HG03280 (cell line): ENCODE data around the gene HOXB7.

ENCODE experiments used
- ATAC-seq: cut with Tn5 transposase; IDR thresholded peaks from one replicate; pipeline ENCODE4 v1.9.1; 2021; ENCODE audit warnings: mild to moderate bottlenecking, moderate library complexity; ENCODE audit not compliant: unreplicated experiment

Gene HOXB7

DNA sequence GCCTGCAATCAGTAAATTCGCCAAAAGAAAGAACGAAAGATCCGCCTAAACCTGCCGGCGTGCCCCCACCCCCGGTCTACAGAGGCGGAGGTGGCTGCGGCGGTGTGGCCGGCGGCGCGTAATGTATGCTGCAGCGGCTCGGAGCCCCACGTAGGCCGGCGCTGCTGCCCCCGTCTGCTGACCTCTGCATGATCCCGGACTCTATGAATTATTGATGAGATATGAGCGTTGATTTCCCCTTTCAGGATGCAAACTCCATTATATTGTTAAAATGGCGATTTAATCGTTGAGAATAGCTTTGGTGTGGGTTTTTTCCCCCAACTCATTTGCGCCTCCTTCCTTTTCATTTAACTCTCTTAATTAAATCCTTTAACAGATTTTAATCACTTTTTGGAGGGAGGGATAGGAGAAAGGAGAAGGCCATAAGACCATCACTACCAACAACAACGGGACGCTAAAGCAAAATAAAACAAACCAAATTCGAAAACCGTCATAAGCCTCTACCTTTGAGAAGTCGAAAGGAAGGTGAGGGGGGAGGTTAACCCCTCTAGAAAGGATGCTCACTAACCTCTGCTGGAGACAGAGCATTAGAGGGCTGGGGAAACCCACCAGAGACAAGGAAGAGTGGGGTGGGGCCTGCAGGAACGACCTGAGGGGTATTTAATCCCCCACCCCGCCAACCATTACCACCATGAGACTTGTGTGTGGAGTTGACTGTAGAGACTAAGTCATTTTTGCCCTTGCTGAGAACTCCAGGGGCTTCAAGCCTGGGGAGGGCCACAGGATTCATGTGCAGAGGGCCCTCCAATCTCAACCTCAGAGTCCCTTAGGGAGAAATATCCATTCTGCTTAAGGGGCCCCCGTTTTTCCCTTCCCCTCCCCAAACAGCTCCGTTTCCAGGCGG is 24.2 kb downstream of the HOXB7 start:
- ATAC-seq: no peak

DNA sequence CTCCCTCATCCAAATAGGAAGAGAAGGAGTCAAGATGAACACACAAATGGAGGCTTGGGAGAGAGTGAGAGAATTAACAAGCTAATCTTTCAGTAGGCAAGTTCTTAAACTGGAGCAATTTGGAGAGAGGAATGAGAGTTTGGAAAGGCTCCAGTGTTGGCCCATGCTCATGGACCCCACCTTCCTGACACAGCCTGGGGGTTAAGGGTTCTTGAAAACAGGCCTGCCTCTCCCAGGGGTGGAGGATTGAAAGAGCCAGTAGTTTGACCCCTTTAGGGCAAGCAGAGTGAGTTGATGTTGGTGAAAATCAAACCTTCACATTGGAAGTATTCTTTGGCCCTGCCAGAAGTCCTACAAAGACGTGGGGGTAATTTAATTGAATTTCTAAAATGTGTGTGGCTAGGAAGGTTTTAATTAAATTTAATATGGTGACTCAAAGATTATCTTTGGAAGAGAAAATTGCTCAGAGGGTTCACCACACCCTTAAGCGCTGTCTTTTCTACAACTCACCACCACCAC is 26.5 kb downstream of the HOXB7 start:
- ATAC-seq: no peak

DNA sequence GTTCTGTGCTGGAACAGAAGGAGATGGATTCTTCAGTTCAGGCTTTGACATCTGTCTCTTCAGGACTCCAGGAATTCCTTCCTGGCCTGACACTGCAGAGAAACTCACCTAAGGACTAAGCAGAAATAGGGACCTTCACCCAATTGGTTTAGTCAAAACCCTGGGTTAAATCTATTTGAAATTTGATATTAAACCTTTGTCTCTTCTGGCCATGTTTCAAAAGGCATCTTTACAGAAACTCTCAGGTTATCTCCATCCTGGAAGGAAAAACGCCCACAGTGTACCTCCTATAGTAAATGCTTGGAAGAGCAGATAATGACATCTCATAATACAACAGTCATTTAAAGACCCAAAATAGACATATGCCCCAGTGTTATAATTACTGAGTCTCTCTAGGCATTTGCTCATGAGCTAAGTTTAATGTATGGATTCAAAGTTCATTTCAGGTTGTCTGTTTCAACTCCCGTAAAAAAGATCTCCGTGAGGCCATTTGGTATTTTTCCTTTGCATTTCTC is 27.1 kb downstream of the HOXB7 start:
- ATAC-seq: no peak

DNA sequence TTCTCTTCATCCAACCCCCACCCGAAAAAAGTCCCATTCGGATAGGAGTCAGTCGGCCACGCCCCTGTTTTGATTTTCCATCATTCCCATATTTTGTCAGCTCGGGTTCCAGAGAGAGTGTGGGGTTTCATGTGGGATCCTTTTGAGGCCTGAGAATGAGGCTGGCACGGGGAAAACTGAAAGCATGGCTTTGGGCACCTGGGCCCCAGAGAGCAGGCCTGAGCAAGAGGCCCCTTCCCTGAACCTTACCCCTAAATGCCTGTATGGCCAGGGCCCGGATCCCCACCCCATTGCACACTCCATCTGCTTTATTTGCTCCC is 28.1 kb downstream of the HOXB7 start:
- no peak for ATAC-seq

DNA sequence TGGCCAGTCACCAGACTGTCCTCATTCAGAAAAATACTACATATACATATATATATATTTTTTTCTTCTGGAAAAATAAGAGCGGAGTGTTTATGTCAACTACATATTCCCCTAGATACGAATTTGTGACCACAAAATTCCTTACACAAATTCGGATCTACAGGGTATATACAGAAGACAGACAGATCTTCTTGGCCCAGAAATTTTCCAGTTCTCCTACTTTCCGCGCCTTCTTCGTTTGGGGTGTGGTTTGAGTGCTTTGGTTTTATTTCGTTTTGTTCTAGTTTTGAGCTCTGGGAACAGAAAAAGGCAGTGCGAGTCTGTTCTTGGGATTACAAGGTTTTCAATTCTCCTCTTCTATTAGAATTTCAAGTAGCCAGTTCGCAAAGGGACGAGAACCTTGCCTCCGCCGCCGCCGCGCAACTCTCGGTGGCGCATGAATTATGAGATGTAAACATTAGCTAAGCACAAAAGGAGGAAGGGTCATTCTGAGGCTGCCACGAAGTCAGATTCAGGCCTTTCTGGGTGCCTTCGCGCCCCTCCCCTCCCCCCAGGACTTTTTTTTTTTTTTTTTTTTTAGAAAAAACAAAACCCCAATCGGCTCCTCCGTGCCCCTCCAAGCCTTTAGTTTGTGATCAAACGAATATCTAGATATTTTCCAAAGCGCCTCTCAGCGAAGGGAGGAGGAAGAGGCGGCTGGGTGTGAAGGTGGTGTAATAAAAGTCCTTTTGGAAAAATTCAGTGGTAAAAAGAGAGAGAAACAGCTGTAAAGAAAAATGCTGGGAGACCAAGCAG is 30.9 kb downstream of the HOXB7 start:
- ATAC-seq: no peak

DNA sequence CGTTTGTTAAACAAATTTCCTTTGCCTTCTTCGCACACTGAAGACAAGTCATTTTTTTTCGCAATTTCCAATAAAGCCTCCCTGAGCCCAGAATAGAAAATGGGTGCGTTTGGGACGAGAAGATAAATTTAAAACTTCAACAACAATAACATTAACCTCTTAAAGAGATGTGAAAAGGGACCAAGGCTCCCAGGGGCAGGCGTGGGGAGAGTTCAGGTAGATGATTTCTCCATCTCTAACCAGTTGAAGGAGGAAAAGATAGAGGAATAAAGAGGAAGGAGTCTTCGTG is 31.4 kb downstream of the HOXB7 start:
- ATAC-seq: no peak

DNA sequence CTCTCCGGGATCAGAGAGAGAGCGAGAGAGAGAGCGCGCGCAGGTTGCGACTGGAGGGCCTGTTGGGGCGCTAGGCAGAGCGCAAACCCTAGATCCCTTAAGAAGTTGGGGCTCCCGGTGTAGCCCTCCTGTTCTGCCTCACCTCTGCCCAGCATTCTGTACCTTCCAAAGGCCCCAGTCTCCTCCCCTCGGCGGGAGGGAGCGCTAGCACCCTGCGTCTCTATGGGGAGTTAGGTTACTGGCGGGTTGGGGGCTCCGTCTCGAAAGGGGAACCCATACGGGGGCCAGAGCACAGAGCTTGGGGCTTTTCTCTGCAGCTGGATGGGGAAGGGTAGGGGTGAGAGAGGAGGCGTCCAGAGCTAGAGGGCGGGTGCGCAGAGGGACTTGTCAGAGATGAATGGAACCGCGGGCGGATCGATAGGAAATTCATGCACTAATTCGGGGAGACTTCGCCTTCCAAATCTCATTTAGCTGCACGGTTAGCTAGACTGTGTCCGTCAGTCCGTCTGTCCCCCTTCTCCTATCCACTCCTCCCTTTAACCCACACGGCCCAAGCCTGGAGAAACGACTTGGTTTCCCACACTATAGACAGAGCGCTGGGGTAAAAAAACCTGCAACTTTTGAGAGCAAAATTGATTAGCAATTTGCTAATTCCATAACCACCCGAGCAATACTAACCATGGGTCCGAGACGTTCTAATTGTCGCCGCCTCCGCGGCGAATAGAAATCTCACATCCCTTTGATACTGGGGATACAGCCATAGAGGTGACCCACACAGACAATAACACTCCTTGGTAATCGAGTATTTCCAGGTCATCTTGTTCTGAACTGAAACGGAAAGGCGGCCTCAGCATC is 32.0 kb downstream of the HOXB7 start:
- peak; percentile 41 for ATAC-seq

DNA sequence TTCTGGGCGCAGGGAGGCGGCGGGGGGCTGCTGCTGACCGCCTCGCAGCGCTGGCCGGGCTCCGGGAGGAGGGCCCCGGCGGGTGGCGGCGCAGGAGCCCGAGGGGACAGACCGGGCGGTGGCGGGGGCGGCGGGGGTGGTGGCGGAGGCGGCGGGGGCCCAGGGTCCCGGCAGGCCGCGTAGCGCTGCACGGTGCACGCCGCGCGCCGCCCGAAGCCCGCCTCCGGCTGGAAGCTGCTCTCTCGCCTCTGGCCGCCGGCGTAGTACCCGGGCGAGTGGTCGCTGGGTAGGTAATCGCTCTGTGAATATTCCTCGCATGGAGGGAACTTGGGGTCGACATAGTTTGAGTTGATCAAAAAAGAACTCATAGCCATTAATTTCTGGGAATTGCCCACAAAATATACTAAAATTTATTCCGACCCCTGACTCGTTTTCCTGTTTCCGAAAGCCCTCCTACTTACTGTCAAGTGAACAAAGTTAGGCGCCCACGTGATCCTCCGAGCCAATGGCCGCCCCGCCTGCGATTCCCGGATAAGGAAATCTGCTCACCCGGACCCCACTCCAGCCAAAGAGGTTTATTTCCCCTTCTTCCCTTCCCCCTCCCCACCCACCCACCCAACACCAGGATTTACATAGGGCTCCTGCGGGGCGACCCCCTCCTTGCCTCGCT is 32.7 kb downstream of the HOXB7 start, which contains the start of gene HOXB4:
Gene HOXB4, minus strand, starts transcription at position 405 of the 670 bp plus-strand sequence. Its CDS starts 31 bp downstream, at position 374.
- ATAC-seq: peak; percentile 63

DNA sequence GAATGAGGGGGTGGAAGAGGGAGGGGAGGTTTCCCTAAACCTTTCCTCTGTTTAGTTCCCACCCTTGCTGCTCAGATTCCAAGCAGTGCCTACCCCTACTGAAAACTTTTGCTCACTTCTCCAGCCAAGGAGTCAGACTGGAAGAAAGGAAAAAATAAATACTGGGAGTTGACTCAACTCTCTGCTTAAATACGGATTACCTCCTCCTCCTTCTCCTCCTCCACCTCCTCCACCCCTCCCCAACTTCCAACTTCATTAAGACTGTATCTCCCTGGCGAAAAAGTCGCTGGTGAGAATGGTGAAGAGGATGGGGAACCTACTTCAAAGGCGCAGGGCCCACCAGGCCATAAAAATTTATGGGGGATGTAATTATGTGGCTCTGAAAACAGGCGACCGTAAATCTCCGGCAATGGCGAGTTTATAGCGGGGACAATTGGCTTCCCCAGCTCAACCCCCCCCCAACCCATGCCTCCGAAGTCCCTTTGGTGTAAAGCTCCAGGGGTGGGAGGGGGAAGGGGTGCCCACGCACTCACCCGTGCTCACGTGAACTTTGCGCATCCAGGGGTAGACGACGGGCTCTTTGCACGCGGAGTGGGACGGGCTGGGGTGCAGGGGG is 33.4 kb downstream of the HOXB7 start:
- ATAC-seq: peak; percentile 6

DNA sequence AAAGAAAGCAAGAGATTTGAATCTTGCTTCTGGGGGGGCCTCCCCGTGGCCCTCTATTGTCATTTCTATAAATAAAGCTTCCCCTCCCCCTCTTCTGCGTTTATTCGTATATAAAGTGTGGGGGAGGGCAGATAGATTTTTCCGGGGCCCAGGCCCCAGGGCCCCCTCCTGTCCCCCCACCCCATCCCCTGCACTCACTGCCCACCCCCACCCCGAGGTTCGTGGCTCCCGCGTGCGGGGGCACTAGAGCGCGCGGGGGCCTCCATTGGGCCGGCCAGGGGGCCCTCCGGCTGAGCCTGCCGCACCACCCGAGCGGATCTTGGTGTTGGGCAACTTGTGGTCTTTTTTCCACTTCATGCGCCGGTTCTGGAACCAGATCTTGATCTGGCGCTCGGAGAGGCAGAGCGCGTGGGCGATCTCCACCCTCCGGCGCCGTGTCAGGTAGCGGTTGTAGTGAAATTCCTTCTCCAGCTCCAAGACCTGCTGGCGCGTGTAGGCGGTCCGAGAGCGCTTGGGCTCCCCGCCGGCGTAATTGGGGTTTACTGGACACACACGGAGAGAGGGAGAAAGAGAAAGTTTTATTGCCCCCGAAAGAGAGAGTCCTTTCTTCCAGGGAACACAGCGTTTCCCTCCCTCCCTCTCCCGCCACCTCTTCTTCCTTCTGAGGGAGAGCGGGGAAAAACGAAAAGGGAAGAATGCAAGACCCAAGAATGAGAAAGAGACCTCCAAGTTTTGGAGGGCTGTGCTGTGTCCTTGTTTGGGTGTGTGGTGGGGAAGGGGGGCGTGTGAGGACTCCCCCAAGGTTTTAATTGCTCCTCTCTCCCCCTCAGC is 34.1 kb downstream of the HOXB7 start:
- no peak for ATAC-seq

DNA sequence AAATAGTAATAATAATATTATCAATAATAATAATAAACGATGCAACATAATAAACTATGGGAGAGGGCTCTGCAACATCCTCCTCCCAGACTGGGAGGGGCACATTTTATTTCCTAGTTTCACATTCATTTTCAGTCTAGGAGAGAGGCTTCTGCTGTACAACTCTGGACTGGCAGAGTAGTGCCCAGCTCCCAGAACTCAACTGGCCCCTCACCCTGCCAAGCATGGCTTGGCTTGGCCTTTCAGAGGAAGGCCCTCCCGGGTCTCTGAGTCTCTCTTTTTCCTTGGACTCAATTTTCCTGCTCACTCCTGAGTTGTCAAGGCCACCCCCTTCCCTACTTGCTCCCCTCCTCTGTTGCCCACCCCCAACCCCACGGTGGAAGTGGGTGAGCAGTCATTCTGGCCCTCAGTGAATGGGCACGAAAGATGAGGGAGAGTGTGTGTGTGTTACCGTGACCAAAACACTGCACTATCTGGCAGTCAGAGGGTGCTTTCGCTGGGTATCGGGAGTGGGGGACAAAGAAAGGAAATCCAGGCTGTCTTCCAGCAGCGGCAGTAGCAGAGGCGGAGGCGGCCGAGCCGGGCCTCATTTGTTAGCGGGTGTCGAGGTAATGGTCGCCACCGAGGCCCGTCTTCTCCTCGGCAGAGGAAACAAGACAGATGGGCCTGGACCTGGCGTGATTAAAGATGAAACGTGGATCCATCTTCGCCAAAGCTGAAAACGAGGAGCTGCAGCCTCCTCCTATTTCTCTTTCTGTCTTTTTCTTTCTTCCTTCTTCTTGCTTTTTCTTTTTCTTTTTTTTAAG is 34.9 kb downstream of the HOXB7 start:
- no peak for ATAC-seq

DNA sequence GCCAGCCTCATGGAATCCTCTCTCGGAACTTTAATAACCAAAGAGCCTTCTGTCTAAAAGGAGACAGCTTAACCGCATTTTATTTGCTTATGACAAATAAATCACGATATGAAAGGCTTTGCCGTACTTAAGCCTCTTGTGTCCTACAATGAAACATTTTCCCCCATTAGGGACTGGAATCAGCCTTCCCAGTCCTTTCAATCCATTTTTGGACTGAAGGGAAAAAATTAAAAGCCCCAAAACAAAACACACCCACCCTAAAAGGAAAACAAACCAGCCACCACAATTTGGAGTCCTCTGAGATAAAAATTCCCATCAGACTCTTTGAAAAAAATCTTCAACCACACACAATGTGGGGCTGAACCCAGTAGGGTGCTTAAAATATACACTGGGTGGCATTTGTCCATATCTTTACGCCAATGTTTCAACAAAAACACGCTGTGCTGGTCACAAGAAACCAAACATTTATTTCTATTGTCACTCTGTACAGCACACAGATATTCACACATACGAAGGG is 35.7 kb downstream of the HOXB7 start:
- ATAC-seq: no peak

DNA sequence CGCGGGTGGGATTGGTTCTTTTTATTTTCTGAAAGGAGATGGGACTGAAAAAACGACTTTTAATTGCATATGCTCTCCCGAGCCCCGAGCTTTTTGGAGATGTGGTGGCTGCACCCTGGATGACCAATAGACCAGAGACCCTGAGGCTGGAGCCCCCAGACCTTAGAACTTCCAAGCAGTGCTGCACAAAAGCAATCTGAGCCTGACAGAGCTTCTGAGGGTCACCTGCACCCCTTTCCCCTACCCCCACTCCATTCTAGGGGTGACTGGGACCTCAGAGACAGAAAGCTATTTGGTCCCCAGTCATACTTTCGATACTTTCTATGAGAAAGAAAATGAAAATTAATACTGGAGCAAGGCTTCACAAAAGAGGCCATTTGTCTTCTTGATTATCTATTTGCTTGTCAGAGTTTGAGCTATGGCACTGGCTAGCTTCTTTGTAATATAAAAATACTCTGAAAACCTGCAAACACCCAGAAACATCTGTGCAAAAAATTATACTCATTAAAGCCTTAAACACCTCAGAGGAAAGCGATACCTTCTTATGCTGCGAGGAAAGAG is 36.2 kb downstream of the HOXB7 start:
- no peak for ATAC-seq

DNA sequence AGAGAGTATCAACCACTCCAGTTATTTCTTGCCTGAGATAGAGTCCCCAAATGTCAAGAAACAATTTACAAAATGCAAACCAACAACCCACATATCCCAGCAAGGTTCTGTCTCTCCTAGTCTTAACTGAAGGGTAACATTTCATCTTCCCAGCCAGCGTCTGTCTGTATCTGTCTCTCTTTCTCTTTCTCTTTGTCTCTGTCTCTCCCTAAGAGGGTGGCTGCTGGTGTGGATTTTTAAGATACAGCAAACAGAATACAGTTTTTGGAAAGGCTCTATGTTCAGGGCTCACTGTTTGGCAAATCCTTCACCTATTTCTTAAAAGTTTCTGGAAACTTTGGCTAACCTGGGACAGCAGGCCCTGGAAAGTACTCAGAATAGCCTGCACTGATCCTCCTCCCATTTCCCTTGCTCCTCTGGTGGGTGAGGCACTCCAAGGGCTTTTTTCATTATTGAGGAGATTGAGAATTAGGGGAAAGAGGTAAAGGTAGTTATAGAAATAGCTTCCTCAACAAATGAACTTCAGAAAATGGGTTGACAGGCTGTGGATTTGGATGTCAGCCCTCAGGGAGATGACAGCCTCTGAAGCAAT is 38.9 kb downstream of the HOXB7 start:
- ATAC-seq: no peak

DNA sequence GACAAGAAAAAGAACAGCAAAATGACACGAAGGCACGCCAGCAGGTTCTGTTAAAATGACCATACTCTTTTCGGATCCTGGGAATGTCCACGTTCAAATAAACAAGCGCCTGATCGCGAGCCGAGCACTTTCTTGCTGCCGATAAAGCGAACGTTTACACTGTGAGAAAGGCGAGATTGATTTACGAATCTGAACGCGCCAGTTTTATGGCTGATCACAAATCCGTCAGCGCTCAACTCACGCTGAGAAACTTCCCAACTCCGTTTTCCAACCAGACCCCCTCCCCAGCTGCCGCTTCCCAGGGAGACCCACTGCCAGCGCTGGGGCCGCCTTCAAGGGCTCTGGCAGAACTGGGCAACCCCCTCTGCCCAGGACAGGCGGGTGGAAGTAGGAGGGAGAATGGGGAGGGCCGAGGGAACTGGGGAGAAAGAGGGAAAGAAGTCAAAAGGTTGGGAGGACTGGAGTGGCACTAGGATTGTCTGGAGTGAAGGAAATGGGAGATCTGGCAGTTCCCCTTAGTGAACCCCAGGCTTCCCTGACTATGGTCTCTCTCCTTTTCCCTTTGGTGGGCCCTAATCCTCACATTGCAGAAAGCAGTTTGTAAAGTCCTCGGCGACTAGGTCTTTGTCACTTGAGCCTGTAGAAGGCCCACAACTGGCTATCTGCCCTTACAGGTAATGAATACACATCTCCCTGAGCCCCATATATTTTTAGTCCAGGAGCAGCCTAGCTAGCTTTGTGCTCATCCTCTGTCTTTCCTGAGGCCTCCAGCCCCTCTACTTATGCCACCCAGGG is 39.6 kb downstream of the HOXB7 start:
- ATAC-seq: no peak

DNA sequence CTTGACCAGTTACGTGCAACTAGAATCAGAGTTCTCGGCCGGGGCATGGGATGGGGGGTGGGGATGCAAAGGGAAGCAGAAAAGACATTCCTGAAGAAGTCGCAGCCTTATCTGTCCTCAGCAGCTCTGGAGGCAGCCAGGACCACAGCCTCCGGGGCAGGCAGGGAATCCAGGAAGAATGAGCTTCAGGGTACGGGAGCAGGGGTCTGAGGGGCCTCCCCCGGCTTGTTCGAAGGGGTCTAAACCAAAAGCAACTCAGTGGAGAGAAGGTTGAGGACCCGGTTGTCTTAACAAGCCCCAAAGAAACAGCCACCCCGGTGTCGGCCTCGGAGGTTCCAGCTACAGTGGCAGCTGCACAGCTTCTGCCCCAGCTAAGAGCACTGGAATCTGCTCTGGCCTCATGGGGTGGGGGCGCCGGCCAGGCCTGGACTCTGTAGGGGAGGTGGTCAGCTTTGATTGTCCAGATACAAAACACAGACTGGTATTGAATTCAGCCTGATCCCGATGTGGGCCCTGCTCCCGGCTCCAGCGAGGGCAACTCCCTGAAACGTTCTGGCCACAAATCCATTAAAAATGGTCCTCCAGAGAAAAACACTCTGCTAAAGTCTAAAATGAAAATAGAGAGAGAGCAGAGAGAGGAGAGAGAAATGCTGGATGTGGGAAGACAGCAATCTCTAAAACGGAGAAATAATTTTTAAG is 40.3 kb downstream of the HOXB7 start:
- no peak for ATAC-seq
